SK-N-SH treated with all-trans-retinoic acid at 6 μM for 48 hours (cell line): ENCODE measurements around the gene SOHLH1.

Source experiments
- ARNTL ChIP-seq: fragments of 450-650 bp; formaldehyde crosslinking; IDR thresholded peaks from 2 replicates; pipeline ENCODE4 v1.5.0; 2020; ENCODE audit warnings: low read depth, mild to moderate bottlenecking, moderate library complexity, borderline replicate concordance
- ZNF565 ChIP-seq: fragments of 450-650 bp; formaldehyde crosslinking; conservative IDR thresholded peaks from 2 replicates; pipeline ENCODE4 v1.5.0; 2020; ENCODE audit warnings: low read depth, mild to moderate bottlenecking, moderate library complexity

DNA sequence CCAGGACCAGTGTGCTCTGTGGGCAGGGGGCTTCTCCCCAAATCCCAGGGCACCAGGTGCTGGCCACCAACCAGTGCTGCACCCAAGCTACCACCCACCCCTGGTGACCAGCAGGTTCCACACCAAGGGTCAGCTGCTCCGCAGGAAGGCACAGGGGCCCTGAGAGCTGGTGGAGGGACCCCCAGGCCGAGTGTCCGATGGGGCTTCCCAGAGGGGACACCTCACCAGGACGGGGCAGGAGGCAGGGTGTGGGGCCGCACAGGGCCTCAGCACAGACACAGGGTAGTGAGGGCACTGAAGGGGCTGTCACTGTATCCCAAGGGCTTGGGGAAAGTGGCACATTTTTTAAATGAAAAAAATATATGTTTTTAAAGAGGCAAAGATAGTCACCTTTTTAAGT, 18.1 kb downstream of the SOHLH1 start:
- TF ChIP-seq ARNTL (CRISPR knock-in tag), result no peak
- no peak for TF ChIP-seq ZNF565 (CRISPR knock-in tag)
